Neural progenitor cell (in vitro differentiated cells): ENCODE results near the gene SPATA16. TPM values are rescaled to one million over a fixed set of nuclear protein-coding genes. Genes with fewer than 3 reads are reported as not detected.

ENCODE experiments used
- DNase-seq: peaks from one replicate; pipeline ENCODE4 v3.0.0-alpha.2; 2016; ENCODE audit warnings: low spot score
- H2AFZ ChIP-seq: fragments of 200-600 bp; sonication (generic); replicated peaks from 2 replicates; pipeline ENCODE4 v1.6.1; 2016; ENCODE audit warnings: antibody characterized with exemption
- H3F3A ChIP-seq: fragments of 200-600 bp; sonication (generic); 2 replicates; pipeline ENCODE4 v1.6.1; 2016; ENCODE audit warnings: antibody characterized with exemption, low read depth
- H3K27ac ChIP-seq: fragments of 200-600 bp; sonication (generic); 2 replicates; pipeline ENCODE4 v1.5.1; 2016; ENCODE audit warnings: mild to moderate bottlenecking
- H3K27me3 ChIP-seq: fragments of 200-600 bp; sonication (generic); 2 replicates; pipeline ENCODE4 v1.6.1; 2016; ENCODE audit warnings: mild to moderate bottlenecking, moderate library complexity
- H3K36me3 ChIP-seq: fragments of 200-600 bp; sonication (generic); 2 replicates; pipeline ENCODE4 v1.5.1; 2016
- H3K4me1 ChIP-seq: fragments of 200-600 bp; sonication (generic); 2 replicates; pipeline ENCODE4 v1.6.1; 2016; ENCODE audit warnings: mixed run types
- H3K4me2 ChIP-seq: fragments of 200-600 bp; sonication (generic); 2 replicates; pipeline ENCODE4 v1.6.1; 2016
- H3K4me3 ChIP-seq: fragments of 200-600 bp; sonication (generic); 2 replicates; pipeline ENCODE4 v1.5.1; 2016
- H3K79me2 ChIP-seq: fragments of 200-600 bp; sonication (generic); 2 replicates; pipeline ENCODE4 v1.6.1; 2016; ENCODE audit warnings: low read depth
- H3K9ac ChIP-seq: fragments of 200-600 bp; sonication (generic); 2 replicates; pipeline ENCODE4 v1.6.1; 2016
- H3K9me3 ChIP-seq: fragments of 200-600 bp; sonication (generic); 2 replicates; pipeline ENCODE4 v1.5.1; 2016; ENCODE audit warnings: low read depth
- H4K20me1 ChIP-seq: fragments of 200-600 bp; sonication (generic); 2 replicates; pipeline ENCODE4 v1.6.1; 2016; ENCODE audit warnings: low read depth
- H3K27ac Mint-ChIP-seq: 3 replicates; pipeline ENCODE4 v1.8.0; 2021; ENCODE audit warnings: mixed read lengths
- H3K27me3 Mint-ChIP-seq: 2 replicates; pipeline ENCODE4 v1.8.0; 2022; ENCODE audit warnings: low read depth, mild to moderate bottlenecking, inconsistent platforms, moderate library complexity, mixed read lengths; ENCODE audit not compliant: insufficient read depth
- H3K36me3 Mint-ChIP-seq: 3 replicates; pipeline ENCODE4 v1.8.0; 2021; ENCODE audit warnings: mixed read lengths
- H3K4me1 Mint-ChIP-seq: 3 replicates; pipeline ENCODE4 v1.8.0; 2021; ENCODE audit warnings: mixed read lengths
- H3K4me3 Mint-ChIP-seq: 3 replicates; pipeline ENCODE4 v1.8.0; 2021; ENCODE audit warnings: mild to moderate bottlenecking, moderate library complexity, mixed read lengths
- H3K9me3 Mint-ChIP-seq: 3 replicates; pipeline ENCODE4 v1.8.0; 2020; ENCODE audit warnings: mixed read lengths
- EZH2 ChIP-seq: fragments of 200-600 bp; sonication (generic); IDR thresholded peaks from 2 replicates; pipeline ENCODE4 v1.6.1; 2017; ENCODE audit warnings: antibody characterized with exemption, mild to moderate bottlenecking, moderate library complexity
- EZH2phosphoT487 ChIP-seq: fragments of 200-600 bp; sonication (generic); IDR thresholded peaks from 2 replicates; pipeline ENCODE4 v1.6.1; 2017; ENCODE audit warnings: antibody characterized with exemption
- total RNA-seq: library from RNA; depleted of rRNA; stranded (reverse); fragments of >200 nt; gene quantifications from 2 replicates; pipeline ENCODE4 v1.2.3, GENCODE V29; 2015; ENCODE audit warnings: low replicate concordance
- TF ChIP-seq, protein P1 (sequence below): fragments of 200-600 bp; sonication (generic); IDR thresholded peaks from 2 replicates; pipeline ENCODE4 v1.5.1; 2017; ENCODE audit warnings: antibody characterized with exemption, mild to moderate bottlenecking

SPATA16 gene
- total RNA-seq, 1 donor from 2014 or later, result not detected

DNA sequence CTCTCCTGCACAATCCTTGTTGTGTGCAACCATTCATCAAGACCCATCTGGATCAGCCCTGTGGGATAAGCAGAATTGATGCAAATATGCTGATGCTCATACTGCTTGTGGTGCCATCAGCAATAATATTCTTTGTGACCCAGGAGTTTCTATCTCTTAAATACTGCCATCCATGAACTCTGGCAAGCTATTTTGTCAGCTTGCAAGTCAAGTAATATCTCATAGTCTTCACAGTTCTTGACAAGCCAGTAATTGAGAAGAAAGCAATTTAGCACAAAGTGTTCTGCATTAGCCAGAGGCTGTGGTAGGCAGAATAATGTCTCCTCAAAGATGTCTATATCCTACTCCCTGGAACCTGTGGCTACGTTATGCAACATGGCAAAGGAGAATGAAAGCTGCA, 49.0 kb downstream of the SPATA16 start:
- H3K27ac Mint-ChIP-seq, result no peak overlapping the region
- no peaks in the 10 kb centered on the region for H3K27me3 Mint-ChIP-seq
- no peaks in the 10 kb centered on the region for H3K36me3 Mint-ChIP-seq
- Histone ChIP-seq H3K4me2 (no peak overlapping the region), H3K79me2 (no peaks in the 10 kb centered on the region), H4K20me1 (no peaks in the 10 kb centered on the region), H3K9ac (no peak overlapping the region), H3K36me3 (no peaks in the 10 kb centered on the region), H3K4me1 (no peaks in the 10 kb centered on the region), H3F3A (no peaks in the 10 kb centered on the region), H2AFZ (no peak overlapping the region), H3K4me3 (no peak overlapping the region), H3K27me3 (no peaks in the 10 kb centered on the region), H3K9me3 (no peaks in the 10 kb centered on the region), H3K27ac (no peak overlapping the region)
- no peak for DNase-seq
- H3K4me3 Mint-ChIP-seq, result no peak overlapping the region
- no peaks in the 10 kb centered on the region for H3K4me1 Mint-ChIP-seq
- TF ChIP-seq EZH2phosphoT487 (no peak), EZH2 (no peak)
- TF ChIP-seq, protein P1, sequence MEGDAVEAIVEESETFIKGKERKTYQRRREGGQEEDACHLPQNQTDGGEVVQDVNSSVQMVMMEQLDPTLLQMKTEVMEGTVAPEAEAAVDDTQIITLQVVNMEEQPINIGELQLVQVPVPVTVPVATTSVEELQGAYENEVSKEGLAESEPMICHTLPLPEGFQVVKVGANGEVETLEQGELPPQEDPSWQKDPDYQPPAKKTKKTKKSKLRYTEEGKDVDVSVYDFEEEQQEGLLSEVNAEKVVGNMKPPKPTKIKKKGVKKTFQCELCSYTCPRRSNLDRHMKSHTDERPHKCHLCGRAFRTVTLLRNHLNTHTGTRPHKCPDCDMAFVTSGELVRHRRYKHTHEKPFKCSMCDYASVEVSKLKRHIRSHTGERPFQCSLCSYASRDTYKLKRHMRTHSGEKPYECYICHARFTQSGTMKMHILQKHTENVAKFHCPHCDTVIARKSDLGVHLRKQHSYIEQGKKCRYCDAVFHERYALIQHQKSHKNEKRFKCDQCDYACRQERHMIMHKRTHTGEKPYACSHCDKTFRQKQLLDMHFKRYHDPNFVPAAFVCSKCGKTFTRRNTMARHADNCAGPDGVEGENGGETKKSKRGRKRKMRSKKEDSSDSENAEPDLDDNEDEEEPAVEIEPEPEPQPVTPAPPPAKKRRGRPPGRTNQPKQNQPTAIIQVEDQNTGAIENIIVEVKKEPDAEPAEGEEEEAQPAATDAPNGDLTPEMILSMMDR, result no peak
- H3K9me3 Mint-ChIP-seq, result peaks cover 5% of the 10 kb centered on the region

- Histone ChIP-seq H3K4me1 (no peaks in the 10 kb centered on the region), H4K20me1 (no peaks in the 10 kb centered on the region), H3K27me3 (no peaks in the 10 kb centered on the region), H3K27ac (no peak overlapping the region), H3K9me3 (no peaks in the 10 kb centered on the region), H3K4me2 (no peak overlapping the region), H3K36me3 (no peaks in the 10 kb centered on the region), H3K79me2 (no peaks in the 10 kb centered on the region), H3K9ac (no peak overlapping the region), H3K4me3 (no peak overlapping the region), H3F3A (no peaks in the 10 kb centered on the region), H2AFZ (no peak overlapping the region)
- Mint-ChIP-seq H3K27ac (no peak overlapping the region), H3K27me3 (no peaks in the 10 kb centered on the region), H3K9me3 (peaks cover 6% of the 10 kb centered on the region), H3K4me3 (no peak overlapping the region), H3K4me1 (no peaks in the 10 kb centered on the region), H3K36me3 (no peaks in the 10 kb centered on the region)
- no peak for DNase-seq
- TF ChIP-seq, protein P1, result no peak
- no peak for TF ChIP-seq EZH2
- TF ChIP-seq EZH2phosphoT487, result no peak
Observed at GRCh38 chr3:173090492-173090891, 50.5 kb downstream of the SPATA16 start.

DNA sequence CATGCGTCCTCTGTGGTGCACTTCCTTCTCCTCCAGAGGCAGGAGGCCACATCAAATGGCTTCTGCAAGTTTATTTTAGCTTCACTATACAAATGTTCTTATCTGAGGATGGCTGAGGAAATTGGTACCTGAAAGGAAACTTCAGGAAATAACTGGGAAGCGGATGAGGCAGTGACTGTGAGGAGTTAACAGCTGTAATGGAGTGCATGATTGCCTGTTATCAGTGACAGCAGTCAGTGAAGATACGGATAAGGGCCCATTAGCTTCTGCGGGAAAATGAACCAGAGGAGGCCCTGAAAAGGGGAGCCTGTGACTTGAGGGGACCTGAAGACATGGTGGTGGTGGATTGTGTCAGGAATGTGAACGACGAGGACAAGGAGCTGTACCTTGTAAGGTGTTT, 51.8 kb downstream of the SPATA16 start:
- Histone ChIP-seq H3K27ac (no peak overlapping the region), H3K4me2 (no peak overlapping the region), H3K4me3 (no peak overlapping the region), H3K79me2 (no peaks in the 10 kb centered on the region), H3K27me3 (no peaks in the 10 kb centered on the region), H3K4me1 (no peaks in the 10 kb centered on the region), H3K9ac (no peak overlapping the region), H3K36me3 (no peaks in the 10 kb centered on the region), H4K20me1 (no peaks in the 10 kb centered on the region), H3F3A (no peaks in the 10 kb centered on the region), H2AFZ (no peak overlapping the region), H3K9me3 (no peaks in the 10 kb centered on the region)
- H3K27me3 Mint-ChIP-seq, result peaks cover 2% of the 10 kb centered on the region
- H3K9me3 Mint-ChIP-seq, result peaks cover 14% of the 10 kb centered on the region
- H3K4me1 Mint-ChIP-seq, result no peaks in the 10 kb centered on the region
- no peak for DNase-seq
- H3K36me3 Mint-ChIP-seq, result no peaks in the 10 kb centered on the region
- H3K4me3 Mint-ChIP-seq, result no peak overlapping the region
- no peak for TF ChIP-seq EZH2phosphoT487
- TF ChIP-seq, protein P1, result no peak
- TF ChIP-seq EZH2, result no peak
- H3K27ac Mint-ChIP-seq, result no peak overlapping the region

GRCh38 chr3:173078525-173078924, 62.5 kb downstream of the SPATA16 start:
- H3K79me2 ChIP-seq, result no peaks in the 10 kb centered on the region
- no peaks in the 10 kb centered on the region for H3K36me3 ChIP-seq
- no peak overlapping the region for H3K4me3 ChIP-seq
- H3K4me1 ChIP-seq, result no peaks in the 10 kb centered on the region
- no peak for DNase-seq
- no peak overlapping the region for H3K27ac ChIP-seq
- Mint-ChIP-seq H3K4me3 (no peak overlapping the region), H3K27ac (no peak overlapping the region), H3K36me3 (no peaks in the 10 kb centered on the region), H3K27me3 (peaks cover 4% of the 10 kb centered on the region), H3K9me3 (peaks cover 11% of the 10 kb centered on the region), H3K4me1 (peaks cover 5% of the 10 kb centered on the region)
- H3K27me3 ChIP-seq, result no peaks in the 10 kb centered on the region
- H3F3A ChIP-seq, result no peaks in the 10 kb centered on the region
- H4K20me1 ChIP-seq, result no peaks in the 10 kb centered on the region
- TF ChIP-seq EZH2phosphoT487 (no peak), EZH2 (no peak)
- TF ChIP-seq, protein P1, result no peak
- no peak overlapping the region for H3K9ac ChIP-seq
- H3K9me3 ChIP-seq, result no peaks in the 10 kb centered on the region
- H2AFZ ChIP-seq, result no peak overlapping the region
- H3K4me2 ChIP-seq, result no peak overlapping the region
